Mucosa of rectum (tissue), 2 donors: ENCODE measurements around the gene ALK.

Experiments
- H3K27ac ChIP-seq, 2 donors: one replicate each; pipeline ENCODE4 v1.7.0; 2013; ENCODE audit warnings: inconsistent platforms in 2 of 2, low read depth in 2 of 2, low read length in 2 of 2
- H3K27me3 ChIP-seq, 2 donors: one replicate each; pipeline ENCODE4 v1.7.0; 2013; ENCODE audit warnings: low read length in 2 of 2; ENCODE audit not compliant: control insufficient read depth in 2 of 2, insufficient read depth in 2 of 2
- H3K36me3 ChIP-seq, 2 donors: one replicate each; pipeline ENCODE4 v1.7.0; 2013; ENCODE audit warnings: low read length in 2 of 2; ENCODE audit not compliant: control insufficient read depth in 2 of 2, insufficient read depth in 2 of 2
- H3K4me1 ChIP-seq, 2 donors: one replicate each; pipeline ENCODE4 v1.7.0; 2013; ENCODE audit warnings: low read length in 2 of 2, mild to moderate bottlenecking in 1 of 2; ENCODE audit not compliant: control insufficient read depth in 2 of 2, insufficient read depth in 2 of 2
- H3K4me3 ChIP-seq, 2 donors: one replicate each; pipeline ENCODE4 v1.7.0; 2013; ENCODE audit warnings: low read length in 2 of 2
- H3K9ac ChIP-seq, 2 donors: one replicate each; pipeline ENCODE4 v1.7.0; 2013; ENCODE audit warnings: low read length in 2 of 2, low read depth in 1 of 2, mild to moderate bottlenecking in 1 of 2
- H3K9me3 ChIP-seq, 2 donors: one replicate each; pipeline ENCODE4 v1.7.0; 2013; ENCODE audit warnings: low read length in 2 of 2; ENCODE audit not compliant: control insufficient read depth in 2 of 2
- donor health status: healthy.
- donor health status: Normal muscosa, but diverticular disease.

The ALK gene

GRCh38 chr2:29782549-29783458 is 138.6 kb downstream of the ALK start:
- Histone ChIP-seq H3K9me3 (no peaks in the 10 kb centered on the region), H3K27me3 (no peaks in the 10 kb centered on the region), H3K4me3 (no peak overlapping the region), H3K4me1 (no peaks in the 10 kb centered on the region), H3K9ac (no peak overlapping the region), H3K27ac (no peak overlapping the region), H3K36me3 (no peaks in the 10 kb centered on the region)

- Histone ChIP-seq H3K27me3 (no peaks in the 10 kb centered on the region), H3K9ac (no peak overlapping the region), H3K27ac (no peak overlapping the region), H3K4me1 (no peaks in the 10 kb centered on the region), H3K36me3 (no peaks in the 10 kb centered on the region), H3K9me3 (no peaks in the 10 kb centered on the region), H3K4me3 (no peak overlapping the region)
Observed at GRCh38 chr2:29782087-29782486, 139.3 kb downstream of the ALK start.

- Histone ChIP-seq H3K27ac (no peak overlapping the region), H3K4me1 (no peaks in the 10 kb centered on the region), H3K27me3 (no peaks in the 10 kb centered on the region), H3K9me3 (no peaks in the 10 kb centered on the region), H3K36me3 (no peaks in the 10 kb centered on the region), H3K9ac (no peak overlapping the region), H3K4me3 (no peak overlapping the region)
Observed at GRCh38 chr2:29780906-29781305, 140.5 kb downstream of the ALK start.

DNA sequence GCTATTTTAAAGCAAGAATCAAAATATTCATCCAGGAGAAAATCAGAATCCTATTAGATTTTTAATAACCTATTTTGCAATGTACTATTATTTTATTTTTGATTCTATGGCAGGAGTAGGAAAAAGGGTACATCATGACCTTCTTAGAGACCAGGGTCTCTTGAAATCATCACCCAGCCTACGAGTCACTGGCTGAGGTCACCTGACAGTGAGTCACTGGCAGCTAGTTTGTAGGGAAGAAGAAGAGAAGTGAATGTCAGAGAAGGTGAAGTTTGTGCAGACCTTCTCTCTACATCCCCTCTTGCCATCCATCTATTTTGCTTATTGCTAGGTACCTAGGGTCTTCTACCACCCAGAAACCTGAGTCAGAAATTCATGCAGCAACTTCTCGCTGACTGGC is 144.2 kb downstream of the ALK start:
- Histone ChIP-seq H3K27me3 (no peaks in the 10 kb centered on the region), H3K27ac (no peak overlapping the region), H3K4me1 (no peaks in the 10 kb centered on the region), H3K4me3 (no peak overlapping the region), H3K9me3 (no peaks in the 10 kb centered on the region), H3K9ac (no peak overlapping the region), H3K36me3 (no peaks in the 10 kb centered on the region)

DNA sequence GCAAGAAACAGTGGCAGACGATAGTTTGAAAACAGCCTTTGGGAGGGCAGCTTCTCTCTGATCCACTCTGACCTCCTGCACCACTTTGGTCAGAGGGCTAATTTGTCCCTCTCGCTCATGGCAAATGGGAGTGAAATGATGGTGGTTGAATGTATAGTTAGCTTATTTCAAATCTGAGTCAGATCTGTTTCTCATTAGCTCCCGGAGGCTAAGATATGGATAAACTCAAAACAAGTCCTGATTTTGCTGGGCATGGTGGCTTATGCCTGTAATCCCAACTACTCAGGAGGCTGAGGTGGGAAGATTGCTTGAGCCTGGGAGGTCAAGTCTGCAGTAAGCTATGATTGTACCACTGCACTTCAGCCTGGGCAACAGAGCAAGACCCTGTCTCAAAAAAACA is 145.0 kb downstream of the ALK start:
- no peaks in the 10 kb centered on the region for H3K4me1 ChIP-seq
- no peak overlapping the region for H3K4me3 ChIP-seq

GRCh38 chr2:29775937-29776336 is 145.4 kb downstream of the ALK start:
- no peaks in the 10 kb centered on the region for H3K9me3 ChIP-seq
- no peaks in the 10 kb centered on the region for H3K27me3 ChIP-seq
- H3K9ac ChIP-seq, result no peak overlapping the region
- H3K36me3 ChIP-seq, result no peaks in the 10 kb centered on the region
- H3K4me1 ChIP-seq, result no peaks in the 10 kb centered on the region
- no peak overlapping the region for H3K4me3 ChIP-seq
- no peak overlapping the region for H3K27ac ChIP-seq

More for the DNA sequence above, 145.0 kb downstream of the ALK start:
- Histone ChIP-seq H3K36me3 (no peaks in the 10 kb centered on the region), H3K9me3 (no peaks in the 10 kb centered on the region), H3K27ac (no peak overlapping the region), H3K27me3 (no peaks in the 10 kb centered on the region), H3K9ac (no peak overlapping the region)

DNA sequence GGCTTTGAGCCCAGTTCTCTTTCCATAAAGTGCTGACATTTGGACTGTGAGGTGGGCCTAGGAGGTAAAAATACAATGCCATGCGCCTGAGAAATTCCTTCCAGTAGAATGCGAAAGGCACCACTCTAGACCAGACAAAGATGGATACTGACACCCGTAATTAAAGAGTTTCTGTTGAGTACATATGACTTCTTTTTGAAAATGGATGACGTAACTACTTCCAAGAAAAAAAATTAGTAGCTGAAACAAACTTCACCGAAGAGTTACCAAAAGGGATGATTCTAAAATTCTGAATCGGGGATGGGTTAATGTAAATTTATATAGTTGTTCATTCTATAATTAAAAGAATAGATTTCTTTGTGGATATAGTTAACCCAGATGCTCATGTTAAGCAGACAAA is 146.8 kb downstream of the ALK start:
- no peak overlapping the region for H3K27ac ChIP-seq
- no peaks in the 10 kb centered on the region for H3K27me3 ChIP-seq
- no peak overlapping the region for H3K9ac ChIP-seq
- H3K4me3 ChIP-seq, result no peak overlapping the region
- no peaks in the 10 kb centered on the region for H3K4me1 ChIP-seq
- H3K9me3 ChIP-seq, result no peaks in the 10 kb centered on the region
- no peaks in the 10 kb centered on the region for H3K36me3 ChIP-seq

DNA sequence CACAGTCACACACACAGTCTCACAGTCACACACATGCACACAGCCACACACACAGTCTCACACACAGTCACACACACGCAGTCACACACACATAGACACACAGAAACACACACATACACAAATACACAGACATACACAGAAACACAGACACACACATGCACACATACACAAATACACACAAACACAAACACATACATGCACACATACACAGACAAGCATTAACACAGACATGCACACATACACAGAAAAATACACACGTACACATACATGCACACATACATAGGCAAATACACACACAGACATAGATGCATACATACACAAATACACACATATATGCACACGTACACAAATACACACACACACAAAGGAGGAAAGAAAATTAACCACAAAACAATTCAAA is 150.5 kb downstream of the ALK start:
- Histone ChIP-seq H3K36me3 (no peaks in the 10 kb centered on the region), H3K9me3 (no peaks in the 10 kb centered on the region), H3K4me3 (no peak overlapping the region), H3K27ac (no peak overlapping the region), H3K27me3 (no peaks in the 10 kb centered on the region), H3K4me1 (no peaks in the 10 kb centered on the region), H3K9ac (no peak overlapping the region)

DNA sequence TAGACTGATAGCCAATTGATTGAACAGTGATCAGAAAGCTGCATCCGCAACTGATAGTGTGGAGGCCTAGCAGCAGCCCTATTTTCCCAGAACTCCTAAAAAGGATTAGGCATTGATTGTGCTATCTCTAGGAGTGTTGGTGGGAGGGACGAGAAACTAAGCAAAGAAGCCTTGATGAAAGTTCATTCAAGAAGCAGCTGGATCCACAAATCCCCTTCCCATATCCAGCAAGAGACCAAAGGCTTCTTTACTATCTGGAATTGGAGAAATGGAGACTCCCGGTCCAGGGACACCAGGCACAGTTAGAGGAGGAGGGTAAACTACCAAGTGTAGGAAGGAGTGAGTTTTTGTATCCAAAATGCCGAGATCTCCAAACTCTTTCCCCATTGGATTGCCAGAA is 151.5 kb downstream of the ALK start:
- H3K27ac ChIP-seq, result no peak overlapping the region
- no peaks in the 10 kb centered on the region for H3K4me1 ChIP-seq
- no peaks in the 10 kb centered on the region for H3K36me3 ChIP-seq
- no peaks in the 10 kb centered on the region for H3K27me3 ChIP-seq
- no peak overlapping the region for H3K4me3 ChIP-seq
- no peak overlapping the region for H3K9ac ChIP-seq
- H3K9me3 ChIP-seq, result no peaks in the 10 kb centered on the region

- Histone ChIP-seq H3K9me3 (no peaks in the 10 kb centered on the region), H3K9ac (no peak overlapping the region), H3K27ac (no peak overlapping the region), H3K27me3 (no peaks in the 10 kb centered on the region), H3K4me3 (no peak overlapping the region), H3K36me3 (no peaks in the 10 kb centered on the region), H3K4me1 (no peaks in the 10 kb centered on the region)
Observed at GRCh38 chr2:29767606-29768335, 153.6 kb downstream of the ALK start.
